ENCODE measurements around the gene RENBP.
"Not testable (repeated sequence)": the region's sequence is repeated elsewhere in the genome, so short reads cannot be mapped to it uniquely, and the experiment has no call there.

RENBP gene

DNA sequence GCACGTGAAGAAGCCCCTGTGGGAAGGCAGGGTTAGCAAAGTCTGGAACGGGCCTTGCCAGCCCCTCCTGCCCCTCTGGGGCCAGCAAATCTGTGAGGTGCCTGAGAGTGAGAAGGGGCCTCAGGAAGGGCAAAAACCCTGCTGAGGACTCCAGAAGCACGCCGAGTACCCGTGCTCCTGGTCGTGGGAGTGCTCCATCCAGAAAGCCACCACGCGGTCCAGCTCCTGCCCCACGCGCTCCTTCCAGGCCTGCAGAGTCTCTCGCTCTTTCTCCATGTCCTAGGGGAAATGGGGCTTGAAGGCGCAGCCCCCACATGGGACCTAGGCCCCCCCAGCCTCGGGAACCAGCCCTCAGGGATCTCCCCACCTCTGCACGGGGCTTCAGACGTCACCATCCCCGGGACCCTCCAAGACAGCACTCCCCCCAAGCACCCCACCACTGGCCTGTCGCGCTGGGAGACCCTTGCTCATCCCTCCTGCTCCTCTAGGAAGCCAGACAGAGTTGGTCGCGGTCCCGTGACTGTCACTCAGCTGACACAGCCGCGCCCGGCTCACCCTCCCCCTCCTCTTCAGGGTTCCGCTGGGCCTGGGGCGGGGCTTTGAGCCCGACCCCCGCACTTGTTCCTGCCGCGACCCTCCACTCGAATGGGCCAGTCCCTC lies at the start of gene RENBP:
Gene RENBP (minus strand): TSS at position 504 of the 660 bp plus-strand sequence. CDS start 33 bp downstream, at position 471.
- no peak for DNase-seq

DNA sequence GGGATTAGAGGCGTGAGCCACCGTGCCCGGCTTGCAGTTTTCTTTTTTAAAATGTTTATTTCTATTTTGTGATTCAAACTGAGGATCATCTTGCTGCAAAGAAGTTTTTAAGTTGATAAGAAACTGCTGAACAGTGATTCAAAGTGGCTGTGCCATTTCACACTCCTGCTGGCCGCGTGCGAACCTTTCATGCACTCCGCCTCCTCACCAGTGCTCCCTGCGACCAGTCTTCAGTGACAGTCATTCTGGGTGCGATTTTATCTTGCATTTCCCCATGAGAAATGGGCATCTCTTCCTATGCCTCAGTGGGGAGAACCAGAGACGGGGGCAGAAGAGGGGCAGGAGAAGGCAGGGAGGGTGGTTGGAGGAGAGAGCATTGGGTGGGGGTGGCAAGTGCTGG lies 49.5 kb upstream of the RENBP start:
- no peak for DNase-seq

DNA sequence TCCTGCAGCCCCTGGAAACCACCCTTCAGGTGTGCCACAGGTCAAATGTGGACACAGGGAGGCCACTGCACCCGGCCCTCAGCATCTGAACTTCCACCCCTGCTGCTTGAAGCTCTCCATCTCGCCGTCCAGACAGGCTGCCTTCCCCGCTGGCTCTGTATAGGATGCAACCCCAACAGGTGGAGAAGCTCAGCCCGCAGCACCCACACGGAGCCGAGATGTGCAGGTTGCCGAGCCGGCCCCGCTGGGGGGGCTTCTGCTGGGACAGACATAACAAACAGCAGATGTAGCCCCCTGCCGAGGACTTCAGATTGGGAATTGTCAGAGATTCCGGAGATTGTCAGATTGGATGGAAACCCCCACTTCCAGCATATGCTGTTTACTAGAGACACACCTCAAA lies 48.6 kb upstream of the RENBP start:
- DNase-seq: no peak

DNA sequence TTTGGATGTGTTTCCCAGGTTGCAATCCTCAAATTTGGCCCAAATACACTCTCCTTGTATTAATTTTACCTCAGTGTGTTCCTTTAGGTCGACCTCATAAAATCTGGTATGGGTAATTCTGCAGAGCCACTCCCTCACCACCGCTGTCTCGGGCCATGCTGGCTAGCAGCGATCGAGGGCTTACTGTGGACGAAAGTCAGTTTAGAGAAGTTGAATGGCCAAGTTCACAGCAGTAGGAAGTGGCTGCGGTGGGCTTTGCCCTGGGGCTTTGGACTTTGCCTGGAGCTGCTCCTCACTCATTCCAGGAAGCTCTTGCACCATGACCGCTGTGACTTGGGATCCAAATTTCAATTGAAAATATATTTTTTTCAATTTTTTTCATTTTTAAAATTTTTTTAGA lies 47.7 kb upstream of the RENBP start:
- no peak for DNase-seq

DNA sequence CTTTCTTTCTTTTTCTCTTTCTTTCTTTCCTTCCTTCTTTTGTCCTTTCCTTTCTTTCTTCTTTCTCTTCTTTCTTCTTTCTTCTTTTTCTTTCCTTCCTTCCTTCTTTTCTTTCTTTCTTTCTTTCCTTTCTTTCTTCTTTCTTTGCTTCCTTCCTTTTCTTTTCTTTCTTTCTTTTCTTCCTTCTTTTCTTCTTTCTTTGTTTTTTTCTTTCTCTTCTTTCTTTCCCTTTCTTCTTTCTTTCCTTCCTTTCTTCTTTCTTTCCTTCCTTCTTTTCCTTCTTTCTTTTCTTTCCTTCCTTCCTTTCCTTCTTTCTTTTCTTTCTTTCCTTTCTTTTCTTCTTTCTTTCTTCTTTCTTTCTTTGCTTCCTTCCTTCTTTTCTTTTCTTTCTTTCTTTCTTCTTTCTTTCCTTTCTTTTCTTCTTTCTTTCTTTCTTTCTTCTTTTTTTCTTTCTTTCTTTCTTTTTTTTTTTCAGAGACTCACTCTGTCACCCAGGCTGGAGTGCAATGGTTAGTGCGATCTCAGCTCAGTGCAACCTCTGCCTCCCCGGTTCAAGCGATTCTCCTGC lies 46.7 kb upstream of the RENBP start:
- DNase-seq: no peak

DNA sequence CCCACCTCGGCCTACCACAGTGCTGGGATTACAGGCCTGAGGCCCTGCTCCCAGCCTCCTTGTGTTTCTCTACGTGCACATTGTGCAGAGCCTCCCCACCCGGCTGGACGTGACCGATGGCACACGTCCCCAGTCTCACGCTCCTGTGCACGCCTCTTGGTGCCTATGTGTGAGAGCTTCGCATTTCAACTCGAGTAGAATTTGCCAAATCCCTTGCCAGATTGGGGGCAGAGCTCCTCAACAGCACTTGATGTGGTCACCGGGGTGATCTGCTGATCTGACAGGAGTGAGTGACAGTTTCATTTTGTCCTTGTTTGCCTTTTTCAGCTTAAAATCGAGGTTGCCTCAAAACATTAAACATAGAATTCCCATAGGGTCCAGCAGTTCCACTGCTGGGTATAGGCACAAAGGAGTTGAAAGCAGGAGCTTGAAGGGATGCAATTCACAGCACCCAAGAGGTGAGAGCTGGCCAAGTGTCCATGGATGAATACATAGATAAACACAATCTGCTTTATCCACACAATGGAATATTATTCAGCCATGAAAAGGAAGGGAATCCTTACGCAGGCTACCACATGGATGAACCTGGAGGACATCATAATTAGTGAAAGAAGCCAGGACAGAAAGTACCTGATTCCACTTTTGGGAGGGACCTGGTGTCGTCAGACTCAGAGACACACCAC lies 45.7 kb upstream of the RENBP start:
- no peak for DNase-seq

DNA sequence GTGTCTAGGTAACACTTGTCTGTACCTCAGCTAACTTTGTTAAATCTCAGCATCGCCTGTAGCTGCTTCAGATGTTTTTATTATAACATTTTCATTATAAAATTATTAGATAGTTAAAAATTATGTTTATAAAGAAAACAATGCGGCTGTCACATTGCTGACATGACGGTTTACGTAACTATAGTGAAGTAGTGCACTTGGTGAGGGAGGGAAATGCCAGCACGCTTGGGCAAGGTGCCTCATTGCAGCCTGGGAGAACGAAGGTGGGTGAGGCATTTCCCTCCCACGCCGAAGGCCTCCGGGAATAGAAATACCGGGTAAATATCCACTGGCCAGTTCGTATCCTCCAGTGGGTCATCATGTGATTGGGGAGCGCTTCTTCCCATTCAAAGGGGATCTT lies 44.0 kb upstream of the RENBP start:
- DNase-seq: no peak

DNA sequence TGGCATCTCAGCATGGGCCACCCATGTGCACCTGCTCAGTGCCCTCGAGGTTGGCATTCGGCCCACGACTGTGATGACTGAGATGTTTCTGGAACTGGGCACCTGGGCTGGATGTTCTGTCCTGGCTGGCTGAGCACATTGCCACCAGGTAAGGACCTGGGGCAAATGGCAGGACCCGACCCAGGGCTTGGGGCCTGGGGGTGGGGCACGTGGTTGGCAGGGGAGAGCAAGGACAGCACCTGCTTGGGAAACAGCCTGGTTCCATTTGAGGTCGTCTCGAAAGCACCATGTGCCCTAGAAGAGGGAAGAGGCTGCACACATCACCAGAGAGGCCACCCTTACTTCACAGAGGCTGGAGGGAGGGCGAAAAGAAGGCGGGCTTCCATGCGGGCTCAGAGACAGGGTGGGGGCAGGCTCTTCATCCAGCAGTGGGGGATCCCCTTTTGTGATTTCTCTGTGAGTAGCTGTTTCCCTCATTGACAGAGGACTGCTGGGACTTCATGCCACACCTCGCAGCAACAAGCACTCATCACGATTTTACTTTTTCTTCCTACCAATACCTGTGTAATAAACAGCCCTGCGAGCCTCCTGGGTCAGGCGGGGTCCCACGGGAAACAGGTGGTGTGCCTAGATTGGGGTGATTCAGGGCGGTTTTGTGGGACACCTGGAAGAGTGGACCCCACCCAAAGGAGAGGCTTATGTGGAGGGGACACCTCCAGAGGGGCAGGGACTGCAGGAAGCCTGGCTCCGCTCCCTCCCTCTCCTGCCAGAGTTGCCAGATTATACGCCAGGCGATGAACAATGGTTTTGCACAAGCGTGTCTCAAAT lies 40.1 kb upstream of the RENBP start:
- no peak for DNase-seq

DNA sequence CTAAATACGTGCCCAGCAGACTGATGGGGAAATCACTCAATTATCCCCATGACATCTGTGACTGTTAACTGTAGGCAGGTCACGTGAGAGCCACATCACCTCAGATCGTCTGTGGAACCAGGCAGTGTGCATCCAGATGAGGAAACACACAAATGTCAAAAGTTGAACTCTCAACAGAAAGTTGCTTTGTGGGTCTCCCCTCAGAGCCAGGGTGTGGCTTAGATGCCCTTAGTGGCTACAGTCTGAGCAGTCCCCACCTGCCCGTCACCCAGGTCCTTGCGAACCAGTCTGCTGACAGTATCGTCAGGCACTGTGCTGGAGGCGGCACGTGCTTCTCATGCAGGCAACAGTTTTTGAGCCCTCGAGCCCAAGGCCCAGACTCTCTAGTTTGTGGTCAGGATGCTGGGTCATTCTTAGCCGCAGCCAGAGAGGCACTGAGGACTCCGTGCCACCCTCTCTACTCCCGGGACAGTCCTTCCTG lies 38.9 kb upstream of the RENBP start:
- DNase-seq: no peak

DNA sequence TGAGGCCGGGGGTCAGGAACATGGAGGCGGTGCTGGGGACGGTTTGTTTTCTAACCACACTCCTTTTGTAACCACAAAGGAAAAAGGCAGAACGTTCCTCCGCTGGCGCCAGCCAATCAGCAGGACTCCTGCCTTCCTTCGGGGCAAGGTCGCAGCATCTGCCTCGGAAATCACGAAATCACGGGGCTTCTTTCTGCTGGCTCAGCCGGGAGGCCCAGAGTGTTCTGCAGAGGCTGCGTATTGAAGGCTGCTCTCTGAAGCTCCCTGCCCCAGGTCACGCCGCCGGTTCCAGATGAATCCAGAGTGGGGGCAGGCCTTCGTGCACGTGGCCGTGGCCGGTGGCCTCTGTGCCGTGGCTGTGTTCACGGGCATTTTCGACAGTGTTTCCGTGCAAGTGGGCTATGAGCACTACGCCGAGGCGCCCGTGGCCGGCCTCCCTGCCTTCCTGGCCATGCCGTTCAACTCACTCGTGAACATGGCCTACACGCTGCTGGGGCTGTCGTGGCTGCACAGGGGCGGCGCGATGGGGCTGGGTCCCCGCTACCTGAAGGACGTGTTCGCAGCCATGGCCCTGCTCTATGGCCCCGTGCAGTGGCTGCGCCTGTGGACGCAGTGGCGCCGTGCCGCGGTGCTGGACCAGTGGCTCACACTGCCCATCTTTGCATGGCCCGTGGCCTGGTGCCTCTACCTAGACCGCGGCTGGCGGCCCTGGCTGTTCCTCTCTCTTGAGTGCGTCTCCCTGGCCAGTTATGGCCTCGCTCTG lies 37.5 kb upstream of the RENBP start:
- no peak for DNase-seq

DNA sequence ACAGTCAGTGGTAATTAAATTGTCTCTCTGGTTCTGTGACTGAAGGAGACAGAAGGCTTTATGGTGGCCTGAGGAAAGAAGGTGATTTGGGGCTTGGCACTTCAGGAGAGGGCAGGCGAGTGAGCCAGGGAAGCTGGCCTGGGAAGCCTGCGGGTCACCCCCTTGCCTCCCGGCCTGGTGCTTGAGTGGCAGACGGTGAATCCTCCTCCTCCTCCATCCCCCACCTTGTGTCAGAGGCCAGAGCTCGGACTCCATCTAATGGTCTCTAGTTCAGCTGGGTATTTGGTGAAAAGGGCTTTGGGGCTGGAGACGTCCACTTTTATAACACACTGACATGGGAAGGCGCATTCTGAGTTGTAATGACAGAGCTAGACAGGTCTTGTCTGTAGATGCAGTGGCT lies 36.8 kb upstream of the RENBP start:
- DNase-seq: no peak

DNA sequence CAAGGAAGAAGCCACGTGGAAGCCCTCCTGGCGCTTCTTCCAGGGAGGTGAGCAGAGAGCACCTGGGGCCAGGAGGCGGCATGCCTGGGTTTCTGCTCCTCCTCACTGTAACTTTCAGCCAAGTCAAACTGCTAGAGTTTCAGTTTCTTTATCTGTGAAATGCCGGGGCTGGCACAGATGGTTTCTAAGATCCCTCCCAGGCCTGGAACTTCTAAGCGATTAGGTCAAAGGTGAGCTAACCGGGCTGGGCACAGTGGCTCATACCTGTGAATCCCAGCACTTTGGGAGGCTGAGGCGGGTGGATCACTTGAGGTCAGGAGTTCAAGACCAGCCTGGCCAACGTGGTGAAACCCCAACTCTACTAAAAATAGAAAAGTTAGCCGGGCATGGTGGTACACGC lies 36.0 kb upstream of the RENBP start:
- not testable (repeated sequence) for DNase-seq

DNA sequence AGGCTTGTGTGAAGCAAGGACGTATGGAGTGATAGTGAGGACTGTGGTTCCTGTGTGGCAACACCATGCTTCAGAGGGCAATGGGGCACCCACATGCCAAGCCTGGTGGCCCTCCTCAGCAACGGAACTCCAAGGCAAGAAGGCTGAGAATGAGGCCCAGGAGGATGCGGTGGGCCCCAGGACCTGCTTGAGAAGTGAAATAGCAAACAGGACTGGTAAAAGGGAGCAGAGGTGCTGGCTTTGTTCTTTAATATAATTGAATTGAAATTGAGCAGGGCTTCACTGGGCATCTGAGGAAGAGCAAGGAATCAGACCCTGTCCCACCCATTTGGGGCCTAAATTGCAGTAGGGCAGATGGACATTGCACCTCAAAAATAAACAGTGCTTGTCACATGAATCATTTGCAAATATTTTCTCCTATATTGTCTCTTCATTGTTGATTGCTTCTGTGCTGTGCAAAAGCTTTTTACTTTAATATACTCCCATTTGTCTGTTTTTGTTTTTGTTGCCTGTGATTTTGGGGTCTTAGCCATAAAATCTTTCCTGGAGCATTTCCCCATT lies 30.4 kb upstream of the RENBP start:
- no peak for DNase-seq

DNA sequence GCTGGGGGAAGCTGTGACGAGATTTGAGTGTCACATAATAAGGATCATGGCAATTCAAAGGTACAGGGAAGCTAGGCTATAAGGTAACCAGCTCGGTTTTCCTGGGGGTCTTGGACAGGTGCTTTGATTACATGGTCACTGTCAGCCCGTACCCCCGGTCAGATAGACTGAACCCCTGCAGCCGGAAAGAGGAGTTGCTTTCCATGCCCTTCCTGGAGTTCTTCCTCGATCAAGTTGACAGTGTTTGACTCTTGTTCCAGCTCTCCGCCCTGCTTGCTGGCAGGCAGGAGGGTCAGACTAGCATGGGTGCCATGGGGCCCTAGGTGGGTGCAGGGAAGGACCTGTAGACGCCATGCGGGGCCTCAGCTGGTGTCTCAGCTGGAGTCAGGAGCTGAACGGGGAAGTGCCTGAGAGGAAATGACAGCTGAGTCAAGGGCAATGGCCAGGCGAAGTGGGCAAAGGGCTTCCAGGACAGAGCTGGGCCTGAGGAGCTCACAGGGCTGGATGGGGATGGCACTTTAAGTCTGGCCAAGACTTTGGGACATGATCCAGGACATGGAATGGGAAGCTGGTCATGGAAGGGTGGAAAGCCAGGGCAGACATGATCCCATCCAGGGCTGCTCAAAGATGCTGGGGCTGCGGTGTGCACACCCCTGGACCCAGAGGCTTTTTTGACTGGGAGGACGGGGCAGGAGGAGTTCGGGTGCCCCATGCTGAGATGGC lies 29.7 kb upstream of the RENBP start:
- DNase-seq: no peak

DNA sequence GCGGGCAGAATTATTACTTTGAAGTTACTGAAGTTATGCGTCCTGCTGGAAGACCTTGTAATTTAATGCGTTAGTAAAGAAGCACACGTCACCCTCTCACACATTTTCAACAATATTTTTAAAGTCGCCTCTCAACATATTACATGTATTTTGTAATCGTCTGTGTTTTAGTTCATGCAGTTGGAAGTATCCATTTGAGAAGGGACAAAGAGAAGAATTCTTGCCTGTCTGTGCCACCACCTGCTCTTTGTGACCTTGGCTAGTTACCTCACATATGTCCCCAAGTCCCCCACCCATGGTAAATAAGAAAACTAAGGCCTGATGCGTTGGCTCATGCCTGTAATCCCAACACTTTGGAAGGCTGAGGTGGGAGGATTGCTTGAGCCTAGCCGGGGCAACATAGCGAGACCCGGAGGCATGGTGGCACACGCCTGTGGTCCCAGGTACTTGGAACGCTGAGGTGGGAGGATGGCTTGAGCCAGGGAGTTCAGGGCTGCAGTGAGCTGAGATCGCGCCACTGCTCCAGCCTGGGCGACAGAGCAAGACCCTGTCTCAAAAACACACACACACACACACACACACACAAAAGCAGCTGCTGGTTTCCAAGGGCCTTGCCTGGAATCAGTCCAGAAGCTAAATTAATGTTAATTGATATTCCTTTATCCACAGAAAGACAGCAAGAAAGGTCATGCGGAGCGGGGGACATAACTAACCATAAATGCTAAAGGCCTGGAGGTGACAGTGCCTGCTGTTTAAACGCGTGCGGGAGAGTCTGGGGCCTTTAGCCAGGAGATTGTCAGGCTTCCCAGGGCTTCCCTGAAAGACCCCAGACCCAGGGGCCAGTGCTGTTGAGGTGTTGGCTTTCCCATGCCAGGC lies 28.9 kb upstream of the RENBP start:
- DNase-seq: no peak

DNA sequence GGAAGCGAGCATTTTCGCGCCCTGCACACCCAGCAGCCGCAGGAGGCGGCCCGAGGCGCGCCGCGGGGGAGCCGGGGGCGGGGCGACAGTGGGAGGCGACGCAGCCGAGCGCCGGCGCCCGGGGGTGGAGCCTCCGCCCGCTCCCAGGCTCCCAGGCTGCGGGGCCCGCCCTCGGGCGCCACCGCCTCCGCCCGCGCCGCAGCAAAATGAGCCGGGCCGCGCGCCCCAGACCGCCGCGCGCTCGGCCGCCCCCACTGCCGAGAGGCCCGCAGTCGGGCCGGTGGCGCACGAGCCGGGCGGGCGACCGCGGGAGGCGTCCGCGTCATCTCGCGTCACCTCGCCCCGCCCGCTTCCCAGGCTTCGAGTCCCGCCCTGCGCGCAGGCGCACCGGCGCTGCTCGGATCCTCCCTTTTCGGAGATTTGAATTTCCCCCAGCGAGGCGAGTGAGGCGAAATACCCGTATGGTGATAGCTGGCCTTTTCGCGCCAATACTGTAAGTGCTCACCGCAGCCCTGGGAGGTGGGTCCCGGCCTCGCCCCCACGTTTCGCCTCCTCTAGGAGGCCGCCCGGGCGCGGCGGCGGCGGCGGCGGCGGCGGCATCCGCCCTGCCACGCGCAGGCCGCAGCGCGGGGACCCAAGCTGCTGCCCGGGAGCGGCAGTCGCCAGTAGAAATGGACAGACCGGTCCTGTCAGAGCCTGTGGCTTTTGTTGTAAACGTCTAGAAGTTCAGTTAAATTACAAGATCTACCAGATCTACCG lies 28.1 kb upstream of the RENBP start, which contains the start of gene TMEM187:
Gene TMEM187 (plus strand): TSS at position 387 of the 759 bp plus-strand sequence. CDS start 9,309 bp downstream, outside the sequence.
- DNase-seq: peak; percentile 93

DNA sequence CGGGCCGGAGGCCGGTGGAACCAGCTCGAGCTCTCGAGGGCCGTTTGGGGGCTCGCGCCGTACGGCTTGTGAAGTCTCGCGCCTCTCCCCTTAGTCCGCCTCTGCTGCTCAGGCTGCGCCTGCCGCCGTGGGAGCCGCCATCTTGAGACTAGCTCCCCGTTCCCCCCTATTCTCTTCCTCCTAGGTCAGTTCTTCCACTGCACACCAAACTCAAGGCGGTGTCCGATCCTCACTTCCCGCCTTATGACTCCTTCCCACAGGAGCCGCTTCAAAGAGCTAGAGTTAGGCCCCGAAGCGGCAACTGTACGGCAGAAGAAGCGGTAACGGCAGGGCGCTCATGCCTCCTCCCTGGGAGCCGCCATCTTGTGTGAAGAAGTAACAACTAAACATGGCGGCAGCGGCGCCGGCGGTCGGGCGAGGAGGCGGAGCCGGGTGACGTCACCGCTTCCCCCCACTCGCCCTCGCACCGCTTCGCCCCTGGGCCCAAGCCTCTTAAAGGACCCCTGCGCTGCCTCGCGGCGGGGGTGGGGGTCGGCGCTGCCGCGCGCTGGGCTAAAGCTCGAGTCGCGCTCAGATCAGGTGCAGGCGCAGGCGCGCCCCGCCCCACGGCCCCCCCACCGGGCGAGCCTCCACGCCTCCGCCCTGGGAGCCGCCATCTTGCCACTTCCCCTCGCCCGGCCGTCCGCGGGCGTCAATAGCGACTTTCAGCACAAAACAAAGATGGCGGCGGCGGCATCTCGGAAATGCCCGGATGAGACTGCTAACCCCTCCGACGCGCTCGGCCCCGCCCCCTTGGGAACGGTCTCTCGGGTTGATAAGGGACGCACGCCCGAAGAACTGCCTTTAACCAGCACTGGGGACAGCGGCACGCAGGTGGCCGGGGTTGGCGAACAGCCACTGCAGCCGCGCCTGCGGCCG lies 27.3 kb upstream of the RENBP start, which contains the start of gene HCFC1:
Gene HCFC1 (minus strand): TSS at position 369 of the 918 bp plus-strand sequence. CDS start 978 bp downstream, outside the sequence.
- DNase-seq: peak; percentile 92

DNA sequence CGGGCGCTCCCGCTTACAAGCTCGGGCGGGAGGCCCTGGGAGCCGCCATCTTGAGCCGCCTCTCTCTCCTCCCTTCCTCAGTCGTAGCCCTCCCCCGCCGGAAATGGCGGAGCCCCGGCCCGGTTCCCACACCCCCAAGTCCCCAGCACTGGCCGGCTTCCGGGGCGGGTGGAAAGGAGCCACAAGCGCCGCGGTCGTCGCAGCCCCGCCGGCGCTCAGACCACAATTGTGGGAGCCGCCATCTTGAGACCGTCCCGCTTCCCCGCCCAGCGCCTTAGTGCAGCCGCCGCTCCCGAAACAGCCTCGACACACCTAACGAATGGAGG lies 26.6 kb upstream of the RENBP start:
- DNase-seq: peak; percentile 90

Data from fibroblast of skin of right biceps (primary cell).